ENCODE data around the gene RRP7A.
"Not testable (repeated sequence)": the region's sequence is repeated elsewhere in the genome, so short reads cannot be mapped to it uniquely, and the experiment has no call there.

GRCh38 chr22:42518638-42519524, 715 bp downstream of the RRP7A start:
- TF ChIP-seq RAD21 (IDR thresholded peaks at IDR 0.05); CTCF (IDR thresholded peaks at IDR 0.05; ENCODE audit: low read depth, low read length, missing input control); MAX (IDR thresholded peaks at IDR 0.05); REST (IDR thresholded peaks at IDR 0.05); GABPA (IDR thresholded peaks at IDR 0.05 in 1 of 2, conservative IDR thresholded peaks at IDR 0.05 in 1 of 2); JUND (IDR thresholded peaks at IDR 0.05); ATF3 (IDR thresholded peaks at IDR 0.05): not testable (repeated sequence)
